PFSK-1 (cell line): ENCODE data around the gene C5orf52.

Experiments used
- POLR2AphosphoS5 ChIP-seq: IDR thresholded peaks from 2 replicates; pipeline ENCODE4 v1.6.1; 2012; ENCODE audit warnings: low read depth, mild to moderate bottlenecking, control low read depth, low read length, moderate library complexity
- REST ChIP-seq, 2 experiments: IDR thresholded peaks; 2 replicates each; pipeline versions ENCODE4 v1.6.1 to v1.8.0; 2011 to 2012; ENCODE audit warnings: low read depth in 2 of 2, low read length in 2 of 2, control low read depth in 1 of 2, inconsistent platforms in 1 of 2, mild to moderate bottlenecking in 1 of 2, moderate library complexity in 1 of 2; ENCODE audit not compliant: insufficient read depth in 1 of 2
- TAF1 ChIP-seq: IDR thresholded peaks from 2 replicates; pipeline ENCODE4 v1.6.1; 2012; ENCODE audit warnings: low read length, control low read depth, borderline replicate concordance; ENCODE audit not compliant: insufficient read depth

- TF ChIP-seq REST (IDR thresholded peaks at IDR 0.05; ENCODE audit: insufficient read depth in 1 of 2, low read depth in 2 of 2, low read length in 2 of 2), result no peak
- TF ChIP-seq TAF1, result no peak
- TF ChIP-seq POLR2AphosphoS5, result no peak
Measured at GRCh38 chr5:157690690-157691433, 19.5 kb downstream of the C5orf52 start.
